GM23248 (cell line): ENCODE data around the gene NXF1.

Source experiments
- EZH2 ChIP-seq: fragments of 200-600 bp; sonication (generic); IDR thresholded peaks from 2 replicates; pipeline ENCODE4 v1.6.1; 2018; ENCODE audit warnings: antibody characterized with exemption, mild to moderate bottlenecking; ENCODE audit not compliant: insufficient read depth, poor library complexity, severe bottlenecking
- EZH2phosphoT487 ChIP-seq: fragments of 200-600 bp; sonication (generic); IDR thresholded peaks from 2 replicates; pipeline ENCODE4 v1.6.1; 2018; ENCODE audit warnings: antibody characterized with exemption, moderate library complexity, mild to moderate bottlenecking, low read depth; ENCODE audit not compliant: insufficient read depth

DNA sequence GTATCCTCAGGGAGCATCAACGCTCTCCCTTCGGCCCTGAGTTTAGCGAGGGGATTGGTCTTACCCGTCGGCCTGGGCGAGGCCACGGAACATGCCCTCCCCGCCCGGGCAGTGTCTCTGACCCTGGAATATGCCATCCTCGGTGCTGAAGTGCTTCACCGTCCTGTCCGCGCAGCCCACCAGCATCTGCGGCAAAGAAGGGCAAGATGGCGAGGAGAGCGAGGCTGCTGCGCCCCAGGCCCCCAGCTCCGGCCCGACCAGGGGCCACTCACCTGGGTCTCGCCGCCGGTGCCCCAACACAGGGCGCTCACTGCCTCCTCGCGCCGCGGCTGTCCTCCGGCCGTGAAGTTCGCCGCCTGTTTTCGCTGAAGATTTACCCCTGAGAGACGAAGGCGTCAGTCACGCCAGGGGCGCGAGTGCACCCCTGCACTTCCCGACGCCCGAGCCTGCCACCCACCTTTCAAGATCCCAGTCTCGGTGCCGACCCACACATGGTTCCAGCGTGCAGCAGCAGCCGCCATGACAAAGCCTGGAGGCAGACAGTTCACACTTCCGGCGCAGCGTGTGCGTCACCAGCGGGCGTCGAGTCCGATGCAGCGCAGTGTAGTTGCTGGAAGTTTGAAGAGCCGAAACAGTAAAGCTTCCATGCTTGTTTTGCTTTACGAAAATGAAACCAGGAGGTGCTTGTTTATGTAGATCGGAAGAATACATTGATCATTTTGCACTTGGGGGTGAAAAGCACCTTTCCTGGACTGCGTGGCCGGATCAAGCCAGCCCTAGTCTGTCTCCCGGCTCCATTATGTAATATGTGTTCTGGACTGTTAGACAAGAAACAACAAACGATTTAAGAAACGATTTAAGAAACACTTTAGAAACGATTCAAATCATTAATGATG lies 34.1 kb upstream of the NXF1 start, which contains the start of gene WDR74:
- TF ChIP-seq EZH2 (no peak), EZH2phosphoT487 (no peak)
